Right lobe of liver (tissue), 6 donors: ENCODE results near the gene SSH2. TPM values are rescaled to one million over a fixed set of nuclear protein-coding genes. Genes with fewer than 3 reads are reported as not detected.

ENCODE experiments used
- ATAC-seq, 4 donors: fragments of 200-7000 bp; cut with Tn5 transposase; one replicate each; pipeline ENCODE4 v1.9.1; 2020; ENCODE audit warnings: mild to moderate bottlenecking in 4 of 4, moderate library complexity in 4 of 4
- DNase-seq, 3 donors: peaks; one replicate each; pipeline ENCODE4 v3.0.0-alpha.2; 2020
- H3K27ac ChIP-seq, 3 donors: fragments of 200-600 bp; one replicate each; pipeline ENCODE4 v1.8.0; 2022
- H3K27me3 ChIP-seq, 2 donors: fragments of 200-600 bp; one replicate each; pipeline ENCODE4 v1.8.0; 2022
- H3K36me3 ChIP-seq, 4 donors: fragments of 200-600 bp; sonication (generic) in 1 of 4; one replicate each; pipeline versions ENCODE4 v1.5.1 to v1.8.0; 2017 to 2022; ENCODE audit warnings: control low read depth in 1 of 4
- H3K4me1 ChIP-seq, 4 donors: fragments of 200-600 bp; sonication (generic) in 1 of 4; one replicate each; pipeline versions ENCODE4 v1.5.1 to v1.8.0; 2017 to 2022; ENCODE audit warnings: control low read depth in 1 of 4
- H3K4me3 ChIP-seq, 3 donors: fragments of 200-600 bp; one replicate each; pipeline ENCODE4 v1.8.0; 2022
- H3K9me3 ChIP-seq, 4 donors: fragments of 200-600 bp; sonication (generic) in 1 of 4; one replicate each; pipeline versions ENCODE4 v1.5.1 to v1.8.0; 2017 to 2022; ENCODE audit warnings: control low read depth in 1 of 4
- POLR2A ChIP-seq: fragments of 450-650 bp; IDR thresholded peaks from one replicate; pipeline ENCODE4 v1.6.1; 2017; ENCODE audit warnings: antibody characterized with exemption, mild to moderate bottlenecking
- WGBS: methylation state at CpG from one replicate; pipeline ENCODE4 v1.1.6; 2018; ENCODE audit warnings: low coverage, low lambda C conversion rate; ENCODE audit not compliant: insufficient coverage; ENCODE audit errors: missing lambda C conversion rate; 5-methylcytosine and 5-hydroxymethylcytosine counted together
- intact Hi-C, 2 donors: fragments of 100-400 bp; cut with DNase I; formaldehyde crosslinking; loops; one replicate each; pipeline versions ENCODE4 v1.11.2 to v1.14.1; 2022
- total RNA-seq, 6 experiments: library from RNA; depleted of rRNA in 2 of 6; stranded (reverse); fragments of >200 nt in 2 of 6; fragmentation: NEBNext Ultra II Directional in 3 of 6; extraction: Animal tissue kit (Norgen Biotek cat#: 25700) in 3 of 6; gene quantifications; one replicate each; pipeline versions ENCODE4 v1.1.0 to v1.2.4, GENCODE V29; 2016 to 2023
- TF ChIP-seq, protein P1 (sequence below), 4 donors: fragments of 200-600 bp in 3 of 4; fragments of 450-650 bp in 1 of 4; IDR thresholded peaks; one replicate each; pipeline versions ENCODE4 v1.5.1 to v1.8.0; 2016 to 2022; ENCODE audit warnings: antibody characterized with exemption in 4 of 4, mild to moderate bottlenecking in 2 of 4
- donor health status: DM: no; HTN: yes; CAD: no.
- donor health status: DM: no; HTN: no; CAD: no.
- donor health status: DM: no; HTN: no; CAD: no.
- donor health status: DM: no; HTN: yes; CAD: no.
- donor health status: DM: no; HTN: yes; CAD: no.

Gene SSH2
- total RNA-seq, 6 experiments from 2014 or later: 8.0 to 12.7 (median 10.5) TPM

DNA sequence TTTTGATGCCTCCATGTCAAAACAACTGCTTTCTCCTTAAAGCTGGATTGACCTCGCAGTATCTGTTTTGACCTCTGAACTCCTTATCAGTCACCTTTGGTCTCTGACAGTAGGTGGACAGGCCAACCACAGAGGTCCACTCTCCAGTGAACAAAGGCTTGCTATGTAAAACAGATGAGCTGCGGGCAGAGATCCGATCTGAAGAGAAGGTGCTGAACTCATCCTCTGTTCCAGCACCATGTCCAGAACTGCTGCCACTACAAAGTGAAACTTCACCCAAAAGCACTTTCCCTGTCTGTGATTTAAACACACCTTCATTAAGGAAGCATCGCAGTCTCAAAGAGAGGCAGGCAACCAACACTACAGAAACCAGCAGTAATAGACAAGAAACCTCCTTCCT, 190.0 kb downstream of the SSH2 start:
- peaks cover 0 to 31% (median 2%) of the 10 kb centered on the region in 4 donors for H3K4me1 ChIP-seq
- intact Hi-C loops: no loop called here
- H3K9me3 ChIP-seq: no peaks in the 10 kb centered on the region
- peak overlapping the region in 2 of 3 donors; percentile 20 to 47 for H3K27ac ChIP-seq
- TF ChIP-seq, protein P1, sequence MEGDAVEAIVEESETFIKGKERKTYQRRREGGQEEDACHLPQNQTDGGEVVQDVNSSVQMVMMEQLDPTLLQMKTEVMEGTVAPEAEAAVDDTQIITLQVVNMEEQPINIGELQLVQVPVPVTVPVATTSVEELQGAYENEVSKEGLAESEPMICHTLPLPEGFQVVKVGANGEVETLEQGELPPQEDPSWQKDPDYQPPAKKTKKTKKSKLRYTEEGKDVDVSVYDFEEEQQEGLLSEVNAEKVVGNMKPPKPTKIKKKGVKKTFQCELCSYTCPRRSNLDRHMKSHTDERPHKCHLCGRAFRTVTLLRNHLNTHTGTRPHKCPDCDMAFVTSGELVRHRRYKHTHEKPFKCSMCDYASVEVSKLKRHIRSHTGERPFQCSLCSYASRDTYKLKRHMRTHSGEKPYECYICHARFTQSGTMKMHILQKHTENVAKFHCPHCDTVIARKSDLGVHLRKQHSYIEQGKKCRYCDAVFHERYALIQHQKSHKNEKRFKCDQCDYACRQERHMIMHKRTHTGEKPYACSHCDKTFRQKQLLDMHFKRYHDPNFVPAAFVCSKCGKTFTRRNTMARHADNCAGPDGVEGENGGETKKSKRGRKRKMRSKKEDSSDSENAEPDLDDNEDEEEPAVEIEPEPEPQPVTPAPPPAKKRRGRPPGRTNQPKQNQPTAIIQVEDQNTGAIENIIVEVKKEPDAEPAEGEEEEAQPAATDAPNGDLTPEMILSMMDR (IDR thresholded peaks at IDR 0.05): no peak
- TF ChIP-seq POLR2A: no peak
- WGBS: 24% methylated on average over 4 of the region's 4 CpGs
- no peak overlapping the region for H3K4me3 ChIP-seq
- ATAC-seq (peak; percentile 74 to 87 (median 76)), DNase-seq (peak in 2 of 3 donors; percentile 32 to 70)
- no peaks in the 10 kb centered on the region for H3K36me3 ChIP-seq
- H3K27me3 ChIP-seq: no peaks in the 10 kb centered on the region

DNA sequence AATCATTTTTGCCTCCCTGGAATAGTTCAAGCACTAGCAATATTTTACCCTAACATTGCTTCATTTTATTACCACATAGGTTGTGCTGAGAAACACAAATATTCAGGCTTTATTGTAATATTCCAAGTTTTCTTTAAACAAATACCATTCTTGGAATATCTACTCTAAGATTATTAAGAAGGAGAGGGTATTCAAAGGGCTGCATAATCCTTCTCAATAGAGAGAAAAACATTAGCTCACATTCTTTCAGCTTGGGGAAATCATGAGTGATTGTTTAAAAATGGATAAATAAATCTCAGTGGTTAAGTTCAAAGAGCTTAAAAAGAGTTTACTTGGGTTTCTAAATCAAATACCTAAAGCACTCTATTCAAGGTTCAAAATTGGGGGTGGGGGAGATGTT, 195.4 kb downstream of the SSH2 start:
- Histone ChIP-seq H3K27ac (no peak overlapping the region), H3K36me3 (no peaks in the 10 kb centered on the region), H3K9me3 (no peaks in the 10 kb centered on the region), H3K4me1 (peaks cover 0 to 3% (median under 1%) of the 10 kb centered on the region in 4 donors), H3K27me3 (no peaks in the 10 kb centered on the region), H3K4me3 (no peak overlapping the region)
- ATAC-seq (no peak), DNase-seq (no peak)
- intact Hi-C loops: no loop called here
- TF ChIP-seq, protein P1 (IDR thresholded peaks at IDR 0.05): no peak

DNA sequence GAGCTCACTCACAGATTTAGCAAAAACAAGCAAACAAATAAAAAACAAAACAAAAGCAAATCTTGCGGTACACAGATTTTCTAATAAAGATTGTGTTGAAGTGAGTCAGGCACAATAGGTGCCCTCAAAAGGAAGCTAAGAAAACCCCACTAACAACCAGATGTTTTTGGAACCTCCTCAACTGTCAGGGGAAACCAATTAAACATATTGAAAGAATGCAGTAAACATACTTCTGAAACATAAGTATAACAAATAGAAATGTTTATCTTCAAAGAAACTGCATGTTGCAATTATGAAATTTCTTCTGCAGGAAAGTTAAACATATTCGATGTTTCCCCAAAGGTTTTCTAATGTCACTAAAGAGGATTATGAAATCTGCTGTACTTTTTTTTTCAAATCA, 196.9 kb downstream of the SSH2 start:
- Histone ChIP-seq H3K27ac (no peak overlapping the region), H3K9me3 (no peaks in the 10 kb centered on the region), H3K27me3 (no peaks in the 10 kb centered on the region), H3K4me1 (no peaks in the 10 kb centered on the region), H3K4me3 (no peak overlapping the region), H3K36me3 (no peaks in the 10 kb centered on the region)
- intact Hi-C loops: no loop called here
- DNase-seq (no peak), ATAC-seq (no peak)
- TF ChIP-seq POLR2A: no peak
- TF ChIP-seq, protein P1 (IDR thresholded peaks at IDR 0.05): no peak
- WGBS: 33% methylated on average over 2 of the region's 2 CpGs

DNA sequence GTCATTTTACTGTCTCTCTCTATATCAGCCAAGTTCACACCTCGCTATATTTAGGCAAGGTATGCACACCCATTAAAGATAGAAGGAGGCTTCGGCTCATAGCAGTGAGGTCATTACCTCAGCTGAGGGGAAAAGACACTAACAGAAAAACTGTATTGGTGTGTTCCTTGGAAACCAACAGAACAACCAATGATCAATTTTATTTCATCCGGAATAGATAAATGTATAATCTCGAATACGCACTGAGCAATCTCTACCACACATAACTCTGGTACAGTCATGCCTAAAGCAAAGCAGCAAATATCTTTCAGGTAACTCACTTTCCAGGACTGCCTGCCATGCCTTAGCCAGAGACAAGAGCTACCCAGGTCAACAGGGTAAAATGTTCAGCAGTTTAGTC, 197.4 kb downstream of the SSH2 start:
- Histone ChIP-seq H3K4me3 (no peak overlapping the region), H3K4me1 (no peaks in the 10 kb centered on the region), H3K27ac (no peak overlapping the region), H3K36me3 (no peaks in the 10 kb centered on the region), H3K9me3 (no peaks in the 10 kb centered on the region), H3K27me3 (no peaks in the 10 kb centered on the region)
- intact Hi-C loops: no loop called here
- no peak for ATAC-seq
- no peak for DNase-seq
- 95% methylated on average over 4 of the region's 5 CpGs for WGBS
- TF ChIP-seq POLR2A: no peak
- TF ChIP-seq, protein P1 (IDR thresholded peaks at IDR 0.05): no peak

DNA sequence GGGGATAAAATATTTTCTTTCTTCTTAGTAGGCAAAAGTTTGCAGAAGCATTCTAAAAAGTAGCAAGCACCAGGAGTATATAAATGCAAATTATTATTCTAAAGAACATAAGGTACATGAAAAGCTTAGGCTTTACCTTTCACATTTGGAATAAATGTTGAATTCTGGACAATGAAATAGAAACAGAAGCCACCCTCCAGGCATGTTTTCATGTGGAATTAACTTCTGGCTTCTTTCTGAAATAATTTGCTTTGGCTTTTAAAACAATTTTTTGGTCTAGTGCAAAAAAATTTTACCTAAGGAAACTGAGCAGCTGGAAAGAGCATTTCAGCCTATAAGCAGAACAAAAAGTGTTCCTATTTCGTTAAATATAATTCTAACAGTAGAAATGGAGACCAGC, 197.8 kb downstream of the SSH2 start:
- no peak for ATAC-seq
- DNase-seq: no peak
- Histone ChIP-seq H3K27ac (no peak overlapping the region), H3K4me3 (no peak overlapping the region), H3K4me1 (no peaks in the 10 kb centered on the region), H3K9me3 (no peaks in the 10 kb centered on the region), H3K36me3 (no peaks in the 10 kb centered on the region), H3K27me3 (no peaks in the 10 kb centered on the region)
- 100% methylated on average over 1 of the region's 1 CpG for WGBS
- TF ChIP-seq POLR2A: no peak
- TF ChIP-seq, protein P1 (IDR thresholded peaks at IDR 0.05): no peak
- intact Hi-C loops: no loop called here
